HepG2 (cell line): ENCODE data around the gene BTBD1. TPM values are rescaled to one million over a fixed set of nuclear protein-coding genes. Genes with fewer than 3 reads are reported as not detected.
A peak's percentile ranks its signal among the peaks of the same experiment; 100 is the strongest.

Experiments
- ADNP ChIP-seq: sonication (generic); formaldehyde crosslinking; IDR thresholded peaks from 2 replicates; pipeline ENCODE4 v1.4.0; 2020; ENCODE audit warnings: missing genetic modification reagents
- ATRX ChIP-seq: sonication (generic); formaldehyde crosslinking; IDR thresholded peaks from 2 replicates; pipeline ENCODE4 v1.4.0; 2020; ENCODE audit warnings: missing genetic modification reagents, borderline replicate concordance
- DNMT3B ChIP-seq: conservative IDR thresholded peaks from 2 replicates; pipeline ENCODE4 v1.6.1; 2016; ENCODE audit warnings: missing biosample characterization, control low read depth
- FOXA1 ChIP-seq, 2 experiments: fragments of 450-650 bp in 1 of 2; sonication (generic) in 1 of 2; formaldehyde crosslinking in 1 of 2; IDR thresholded peaks; 2 replicates each; pipeline versions ENCODE4 v1.4.0 to v1.6.1; 2016 to 2020; ENCODE audit warnings: missing genetic modification reagents in 1 of 2
- GFI1 ChIP-seq: sonication (generic); formaldehyde crosslinking; IDR thresholded peaks from 2 replicates; pipeline ENCODE4 v1.5.0; 2020; ENCODE audit warnings: missing genetic modification reagents, mild to moderate bottlenecking, borderline replicate concordance
- RORA ChIP-seq: sonication (generic); formaldehyde crosslinking; IDR thresholded peaks from 2 replicates; pipeline ENCODE4 v1.5.0; 2020; ENCODE audit warnings: mild to moderate bottlenecking, missing genetic modification reagents, moderate library complexity
- SNAI1 ChIP-seq: sonication (generic); formaldehyde crosslinking; IDR thresholded peaks from 2 replicates; pipeline ENCODE4 v1.5.0; 2020; ENCODE audit warnings: mild to moderate bottlenecking, missing genetic modification reagents, borderline replicate concordance
- SRF ChIP-seq: IDR thresholded peaks from 2 replicates; pipeline ENCODE4 v1.6.1; 2011; ENCODE audit warnings: mild to moderate bottlenecking, low read depth, low read length, moderate library complexity
- TOE1 ChIP-seq: sonication (generic); formaldehyde crosslinking; IDR thresholded peaks from 2 replicates; pipeline ENCODE4 v1.4.0; 2020; ENCODE audit warnings: mild to moderate bottlenecking, missing genetic modification reagents
- U2AF1 ChIP-seq: fragments of 200-400 bp; formaldehyde crosslinking; optimal IDR thresholded peaks from 2 replicates; pipeline ENCODE3; 2017; ENCODE audit warnings: mild to moderate bottlenecking, low read depth, low read length
- ZNF24 ChIP-seq: fragments of 450-650 bp; IDR thresholded peaks from 2 replicates; pipeline ENCODE4 v1.6.1; 2017; ENCODE audit warnings: antibody characterized with exemption, mild to moderate bottlenecking
- polyA plus RNA-seq, 8 experiments: library from polyadenylated mRNA; depleted of rRNA in 3 of 8; stranded (reverse) in 7 of 8; unstranded in 1 of 8; fragments of >200 nt; fragmentation: Illumina TruSeq in 4 of 8; extraction: Trizol in 4 of 8; gene quantifications; 2 replicates each; pipeline versions ENCODE4 v1.2.1 to v1.2.3, GENCODE V29; 2011 to 2016; ENCODE audit warnings: low read depth in 4 of 8, missing spikeins in 1 of 8, mixed read lengths in 1 of 8; ENCODE audit not compliant: insufficient read depth in 1 of 8
- total RNA-seq, 5 experiments: library from RNA; depleted of rRNA; stranded (reverse); fragments of >200 nt; fragmentation: Illumina TruSeq; extraction: Trizol; gene quantifications; 2 replicates each; pipeline ENCODE4 v1.2.3, GENCODE V29; 2016; ENCODE audit warnings: low read depth in 1 of 5
- TF ChIP-seq, protein P1 (sequence below): sonication (generic); formaldehyde crosslinking; IDR thresholded peaks from 2 replicates; pipeline ENCODE4 v1.4.0; 2020; ENCODE audit warnings: mild to moderate bottlenecking, missing genetic modification reagents
- TF ChIP-seq, protein P2 (sequence below): sonication (generic); formaldehyde crosslinking; conservative IDR thresholded peaks from 2 replicates; pipeline ENCODE4 v1.5.0; 2020; ENCODE audit warnings: missing genetic modification reagents
- TF ChIP-seq, protein P3 (sequence below): fragments of 450-650 bp; IDR thresholded peaks from 2 replicates; pipeline ENCODE4 v1.6.1; 2017; ENCODE audit warnings: mild to moderate bottlenecking
- TF ChIP-seq, protein P4 (sequence below): sonication (generic); formaldehyde crosslinking; IDR thresholded peaks from 2 replicates; pipeline ENCODE4 v1.4.0; 2020; ENCODE audit warnings: missing genetic modification reagents, low read depth, mild to moderate bottlenecking, borderline replicate concordance
- TF ChIP-seq, protein P5 (sequence below): IDR thresholded peaks from 2 replicates; pipeline ENCODE4 v1.4.0; 2020; ENCODE audit warnings: mild to moderate bottlenecking, missing genetic modification reagents

Gene BTBD1
- total and polyA plus RNA-seq, 2 of the 13 experiments (the other 11 are each of a cell fraction or from before 2014, with no cell fraction given): 32.1 to 53.9 TPM

DNA sequence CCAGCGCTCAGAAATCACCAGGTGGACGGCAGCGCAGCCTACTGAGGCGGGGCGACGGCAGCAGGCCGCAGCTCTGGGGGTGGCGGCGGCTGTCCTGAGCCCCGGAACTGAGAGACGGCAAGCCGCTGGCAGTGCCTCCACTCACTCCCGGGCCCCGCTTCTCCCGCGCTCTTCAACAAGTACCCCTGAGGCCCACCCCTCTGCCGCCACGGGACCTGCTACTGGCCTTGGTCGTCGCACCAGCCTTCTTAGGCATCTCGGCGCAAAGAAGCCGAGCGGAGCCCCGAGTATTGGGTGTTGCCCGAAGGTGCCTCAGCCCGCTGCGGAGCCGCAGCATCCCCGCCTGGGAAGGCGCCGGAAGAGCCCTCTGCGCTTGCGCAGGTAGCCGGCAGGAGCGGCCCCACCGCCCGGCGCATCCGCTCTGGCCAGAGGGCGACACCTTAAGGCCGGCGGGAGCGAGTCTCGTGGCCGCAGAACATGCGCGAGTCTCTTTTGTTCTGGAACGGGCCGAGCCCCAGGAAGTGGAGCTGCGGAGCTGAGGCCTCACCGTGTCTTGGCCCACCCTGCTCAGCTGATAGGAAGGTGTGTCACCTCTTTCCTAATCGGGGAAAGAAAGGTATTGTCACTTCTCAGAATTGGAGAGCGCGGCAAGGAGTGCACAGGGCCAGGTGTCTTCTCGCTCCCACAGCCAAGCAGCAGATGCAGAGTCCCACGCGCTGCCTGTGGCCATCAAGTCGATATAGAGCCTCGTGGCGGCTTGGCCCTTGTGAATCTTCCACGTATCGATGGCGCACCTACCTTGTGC lies 55.6 kb downstream of the BTBD1 start, which contains the start of gene C15orf40 (continued):
- TF ChIP-seq, protein P1, sequence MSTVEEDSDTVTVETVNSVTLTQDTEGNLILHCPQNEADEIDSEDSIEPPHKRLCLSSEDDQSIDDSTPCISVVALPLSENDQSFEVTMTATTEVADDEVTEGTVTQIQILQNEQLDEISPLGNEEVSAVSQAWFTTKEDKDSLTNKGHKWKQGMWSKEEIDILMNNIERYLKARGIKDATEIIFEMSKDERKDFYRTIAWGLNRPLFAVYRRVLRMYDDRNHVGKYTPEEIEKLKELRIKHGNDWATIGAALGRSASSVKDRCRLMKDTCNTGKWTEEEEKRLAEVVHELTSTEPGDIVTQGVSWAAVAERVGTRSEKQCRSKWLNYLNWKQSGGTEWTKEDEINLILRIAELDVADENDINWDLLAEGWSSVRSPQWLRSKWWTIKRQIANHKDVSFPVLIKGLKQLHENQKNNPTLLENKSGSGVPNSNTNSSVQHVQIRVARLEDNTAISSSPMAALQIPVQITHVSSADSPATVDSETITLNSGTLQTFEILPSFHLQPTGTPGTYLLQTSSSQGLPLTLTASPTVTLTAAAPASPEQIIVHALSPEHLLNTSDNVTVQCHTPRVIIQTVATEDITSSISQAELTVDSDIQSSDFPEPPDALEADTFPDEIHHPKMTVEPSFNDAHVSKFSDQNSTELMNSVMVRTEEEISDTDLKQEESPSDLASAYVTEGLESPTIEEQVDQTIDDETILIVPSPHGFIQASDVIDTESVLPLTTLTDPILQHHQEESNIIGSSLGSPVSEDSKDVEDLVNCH (CRISPR knock-in tag): no peak
- TF ChIP-seq SRF (no peak), ADNP (CRISPR knock-in tag) (no peak), U2AF1 (no peak), DNMT3B (CRISPR knock-in tag) (0 out of 2 replicates have a peak, but pooled peaks have one; percentile 64), SNAI1 (CRISPR knock-in tag) (peak; percentile 87; the same call in 1 of the 2 replicates), RORA (CRISPR knock-in tag) (no peak), FOXA1 (IDR thresholded peaks at IDR 0.05) (no peak), FOXA1 (CRISPR knock-in tag; IDR thresholded peaks at IDR 0.05) (no peak; the same call in 1 of the 2 replicates), GFI1 (CRISPR knock-in tag) (0 out of 2 replicates have a peak, but pooled peaks have one; percentile 18), ZNF24 (no peak), TOE1 (CRISPR knock-in tag) (no peak), ATRX (no peak)
- TF ChIP-seq, protein P2, sequence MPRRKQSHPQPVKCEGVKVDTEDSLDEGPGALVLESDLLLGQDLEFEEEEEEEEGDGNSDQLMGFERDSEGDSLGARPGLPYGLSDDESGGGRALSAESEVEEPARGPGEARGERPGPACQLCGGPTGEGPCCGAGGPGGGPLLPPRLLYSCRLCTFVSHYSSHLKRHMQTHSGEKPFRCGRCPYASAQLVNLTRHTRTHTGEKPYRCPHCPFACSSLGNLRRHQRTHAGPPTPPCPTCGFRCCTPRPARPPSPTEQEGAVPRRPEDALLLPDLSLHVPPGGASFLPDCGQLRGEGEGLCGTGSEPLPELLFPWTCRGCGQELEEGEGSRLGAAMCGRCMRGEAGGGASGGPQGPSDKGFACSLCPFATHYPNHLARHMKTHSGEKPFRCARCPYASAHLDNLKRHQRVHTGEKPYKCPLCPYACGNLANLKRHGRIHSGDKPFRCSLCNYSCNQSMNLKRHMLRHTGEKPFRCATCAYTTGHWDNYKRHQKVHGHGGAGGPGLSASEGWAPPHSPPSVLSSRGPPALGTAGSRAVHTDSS (CRISPR knock-in tag): no peak
- TF ChIP-seq, protein P3, sequence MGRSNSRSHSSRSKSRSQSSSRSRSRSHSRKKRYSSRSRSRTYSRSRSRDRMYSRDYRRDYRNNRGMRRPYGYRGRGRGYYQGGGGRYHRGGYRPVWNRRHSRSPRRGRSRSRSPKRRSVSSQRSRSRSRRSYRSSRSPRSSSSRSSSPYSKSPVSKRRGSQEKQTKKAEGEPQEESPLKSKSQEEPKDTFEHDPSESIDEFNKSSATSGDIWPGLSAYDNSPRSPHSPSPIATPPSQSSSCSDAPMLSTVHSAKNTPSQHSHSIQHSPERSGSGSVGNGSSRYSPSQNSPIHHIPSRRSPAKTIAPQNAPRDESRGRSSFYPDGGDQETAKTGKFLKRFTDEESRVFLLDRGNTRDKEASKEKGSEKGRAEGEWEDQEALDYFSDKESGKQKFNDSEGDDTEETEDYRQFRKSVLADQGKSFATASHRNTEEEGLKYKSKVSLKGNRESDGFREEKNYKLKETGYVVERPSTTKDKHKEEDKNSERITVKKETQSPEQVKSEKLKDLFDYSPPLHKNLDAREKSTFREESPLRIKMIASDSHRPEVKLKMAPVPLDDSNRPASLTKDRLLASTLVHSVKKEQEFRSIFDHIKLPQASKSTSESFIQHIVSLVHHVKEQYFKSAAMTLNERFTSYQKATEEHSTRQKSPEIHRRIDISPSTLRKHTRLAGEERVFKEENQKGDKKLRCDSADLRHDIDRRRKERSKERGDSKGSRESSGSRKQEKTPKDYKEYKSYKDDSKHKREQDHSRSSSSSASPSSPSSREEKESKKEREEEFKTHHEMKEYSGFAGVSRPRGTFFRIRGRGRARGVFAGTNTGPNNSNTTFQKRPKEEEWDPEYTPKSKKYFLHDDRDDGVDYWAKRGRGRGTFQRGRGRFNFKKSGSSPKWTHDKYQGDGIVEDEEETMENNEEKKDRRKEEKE: no peak
- TF ChIP-seq, protein P4, sequence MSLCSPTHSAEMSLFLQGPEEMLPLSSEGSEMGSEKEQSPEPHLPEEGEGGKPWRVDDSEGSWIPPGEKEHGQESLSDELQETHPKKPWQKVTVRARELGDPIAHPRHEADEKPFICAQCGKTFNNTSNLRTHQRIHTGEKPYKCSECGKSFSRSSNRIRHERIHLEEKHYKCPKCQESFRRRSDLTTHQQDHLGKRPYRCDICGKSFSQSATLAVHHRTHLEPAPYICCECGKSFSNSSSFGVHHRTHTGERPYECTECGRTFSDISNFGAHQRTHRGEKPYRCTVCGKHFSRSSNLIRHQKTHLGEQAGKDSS (CRISPR knock-in tag): no peak
- TF ChIP-seq, protein P5, sequence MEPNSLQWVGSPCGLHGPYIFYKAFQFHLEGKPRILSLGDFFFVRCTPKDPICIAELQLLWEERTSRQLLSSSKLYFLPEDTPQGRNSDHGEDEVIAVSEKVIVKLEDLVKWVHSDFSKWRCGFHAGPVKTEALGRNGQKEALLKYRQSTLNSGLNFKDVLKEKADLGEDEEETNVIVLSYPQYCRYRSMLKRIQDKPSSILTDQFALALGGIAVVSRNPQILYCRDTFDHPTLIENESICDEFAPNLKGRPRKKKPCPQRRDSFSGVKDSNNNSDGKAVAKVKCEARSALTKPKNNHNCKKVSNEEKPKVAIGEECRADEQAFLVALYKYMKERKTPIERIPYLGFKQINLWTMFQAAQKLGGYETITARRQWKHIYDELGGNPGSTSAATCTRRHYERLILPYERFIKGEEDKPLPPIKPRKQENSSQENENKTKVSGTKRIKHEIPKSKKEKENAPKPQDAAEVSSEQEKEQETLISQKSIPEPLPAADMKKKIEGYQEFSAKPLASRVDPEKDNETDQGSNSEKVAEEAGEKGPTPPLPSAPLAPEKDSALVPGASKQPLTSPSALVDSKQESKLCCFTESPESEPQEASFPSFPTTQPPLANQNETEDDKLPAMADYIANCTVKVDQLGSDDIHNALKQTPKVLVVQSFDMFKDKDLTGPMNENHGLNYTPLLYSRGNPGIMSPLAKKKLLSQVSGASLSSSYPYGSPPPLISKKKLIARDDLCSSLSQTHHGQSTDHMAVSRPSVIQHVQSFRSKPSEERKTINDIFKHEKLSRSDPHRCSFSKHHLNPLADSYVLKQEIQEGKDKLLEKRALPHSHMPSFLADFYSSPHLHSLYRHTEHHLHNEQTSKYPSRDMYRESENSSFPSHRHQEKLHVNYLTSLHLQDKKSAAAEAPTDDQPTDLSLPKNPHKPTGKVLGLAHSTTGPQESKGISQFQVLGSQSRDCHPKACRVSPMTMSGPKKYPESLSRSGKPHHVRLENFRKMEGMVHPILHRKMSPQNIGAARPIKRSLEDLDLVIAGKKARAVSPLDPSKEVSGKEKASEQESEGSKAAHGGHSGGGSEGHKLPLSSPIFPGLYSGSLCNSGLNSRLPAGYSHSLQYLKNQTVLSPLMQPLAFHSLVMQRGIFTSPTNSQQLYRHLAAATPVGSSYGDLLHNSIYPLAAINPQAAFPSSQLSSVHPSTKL: peak; percentile 15; the same call in 1 of the 2 replicates
